Keratinocyte (primary cell): Measurements from ENCODE around the gene AKR1B1. TPM values are rescaled to one million over a fixed set of nuclear protein-coding genes. Genes with fewer than 3 reads are reported as not detected.

ENCODE experiments used
- DNase-seq: peaks from one replicate; pipeline ENCODE4 v3.0.0-alpha.2; 2011; ENCODE audit warnings: low read depth, missing footprints, low spot score
- FAIRE-seq: peaks from 2 replicates; lab custom pipeline; 2011; peaks lifted over from hg19 to GRCh38; lab: Jason Lieb, UNC
- H2AFZ ChIP-seq: 2 replicates; pipeline ENCODE4 v1.6.0; 2012; ENCODE audit warnings: low read length, control low read depth, inconsistent platforms; ENCODE audit not compliant: control insufficient read depth
- H3K27ac ChIP-seq: 2 replicates; pipeline ENCODE4 v1.5.1; 2011; ENCODE audit warnings: low read length; ENCODE audit not compliant: control insufficient read depth, insufficient read depth
- H3K27me3 ChIP-seq: 3 replicates; pipeline ENCODE4 v1.6.0; 2011; ENCODE audit warnings: low read length; ENCODE audit not compliant: control insufficient read depth, insufficient read depth; ENCODE audit errors: extremely low read depth
- H3K36me3 ChIP-seq, 2 experiments: 2 replicates in 1 of 2; 3 replicates in 1 of 2; pipeline ENCODE4 v1.5.1; 2011; ENCODE audit warnings: low read length in 2 of 2, mild to moderate bottlenecking in 1 of 2; ENCODE audit not compliant: control insufficient read depth in 2 of 2, insufficient read depth in 2 of 2; ENCODE audit errors: extremely low read depth in 1 of 2
- H3K4me1 ChIP-seq: 3 replicates; pipeline ENCODE4 v1.5.1; 2011; ENCODE audit warnings: low read length; ENCODE audit not compliant: control insufficient read depth, insufficient read depth; ENCODE audit errors: extremely low read depth
- H3K4me2 ChIP-seq: 3 replicates; pipeline ENCODE4 v1.6.0; 2011; ENCODE audit warnings: low read depth, low read length; ENCODE audit not compliant: control insufficient read depth, insufficient read depth; ENCODE audit errors: extremely low read depth
- H3K4me3 ChIP-seq, 3 experiments: fragments of 200-600 bp in 1 of 3; sonication (generic) in 1 of 3; 2 replicates in 2 of 3; 3 replicates in 1 of 3; pipeline ENCODE4 v1.5.1; 2011 to 2016; ENCODE audit warnings: low read length in 3 of 3, mild to moderate bottlenecking in 3 of 3, control low read depth in 2 of 3, inconsistent platforms in 1 of 3, low read depth in 1 of 3, mixed read lengths in 1 of 3, mixed run types in 1 of 3, moderate library complexity in 1 of 3; ENCODE audit not compliant: control insufficient read depth in 2 of 3, insufficient read depth in 2 of 3; ENCODE audit errors: extremely low read depth in 1 of 3
- H3K79me2 ChIP-seq: 2 replicates; pipeline ENCODE4 v1.6.0; 2012; ENCODE audit warnings: low read length; ENCODE audit not compliant: control insufficient read depth, insufficient read depth
- H3K9ac ChIP-seq: 3 replicates; pipeline ENCODE4 v1.6.0; 2011; ENCODE audit warnings: low read length; ENCODE audit not compliant: control insufficient read depth, insufficient read depth; ENCODE audit errors: extremely low read depth
- H3K9me1 ChIP-seq: 3 replicates; pipeline ENCODE4 v1.6.0; 2011; ENCODE audit warnings: low read length; ENCODE audit not compliant: control insufficient read depth, insufficient read depth; ENCODE audit errors: extremely low read depth
- H3K9me3 ChIP-seq: 2 replicates; pipeline ENCODE4 v1.5.1; 2012; ENCODE audit warnings: low read depth, low read length; ENCODE audit not compliant: control insufficient read depth
- H4K20me1 ChIP-seq: 3 replicates; pipeline ENCODE4 v1.6.0; 2011; ENCODE audit warnings: low read length; ENCODE audit not compliant: control insufficient read depth, insufficient read depth; ENCODE audit errors: extremely low read depth
- EZH2 ChIP-seq: IDR thresholded peaks from one replicate; pipeline ENCODE4 v1.6.1; 2012; ENCODE audit warnings: inconsistent platforms, mild to moderate bottlenecking, low read length, moderate library complexity
- dilution Hi-C: fragments of 300-500 bp; cut with MboI; formaldehyde crosslinking; loops from one replicate; pipeline ENCODE4 v1.7.0; 2020; ENCODE audit warnings: low sequenced_read_pairs; ENCODE audit not compliant: extremely low pct_ligation_motif_present
- polyA plus RNA-seq, 5 experiments: library from polyadenylated mRNA; depleted of rRNA in 3 of 5; stranded (reverse) in 3 of 5; stranded (forward) in 1 of 5; unstranded in 1 of 5; fragments of >200 nt; gene quantifications; 1 replicate in 1 of 5; 2 replicates in 3 of 5; 3 replicates in 1 of 5; pipeline versions ENCODE4 v1.2.1 to v1.2.3, GENCODE V29; 2011 to 2012; ENCODE audit warnings: missing spikeins in 2 of 5, low read depth in 1 of 5, low replicate concordance in 1 of 5
- TF ChIP-seq, protein P1 (sequence below), 3 experiments: IDR thresholded peaks in 1 of 3; conservative IDR thresholded peaks in 1 of 3; optimal IDR thresholded peaks in 1 of 3; 2 replicates in 2 of 3; 3 replicates in 1 of 3; pipeline versions ENCODE3 to v1.5.1; 2011; ENCODE audit warnings: low read length in 3 of 3, mild to moderate bottlenecking in 3 of 3, moderate library complexity in 2 of 3, control low read depth in 1 of 3, inconsistent platforms in 1 of 3; ENCODE audit not compliant: insufficient read depth in 2 of 3; ENCODE audit errors: extremely low read depth in 1 of 3

The AKR1B1 gene
- polyA plus RNA-seq, 1 donor (not counting 4 experiments of a cell fraction or from before 2014, with no cell fraction given) = 139 TPM

- H3K4me1 ChIP-seq = peaks cover 17% of the 10 kb centered on the region
- no peaks in the 10 kb centered on the region for H4K20me1 ChIP-seq
- H3K9ac ChIP-seq = no peak overlapping the region
- FAIRE-seq = no peak
- no peak overlapping the region for H2AFZ ChIP-seq
- H3K9me1 ChIP-seq = no peaks in the 10 kb centered on the region
- H3K9me3 ChIP-seq = no peaks in the 10 kb centered on the region
- TF ChIP-seq, protein P1, sequence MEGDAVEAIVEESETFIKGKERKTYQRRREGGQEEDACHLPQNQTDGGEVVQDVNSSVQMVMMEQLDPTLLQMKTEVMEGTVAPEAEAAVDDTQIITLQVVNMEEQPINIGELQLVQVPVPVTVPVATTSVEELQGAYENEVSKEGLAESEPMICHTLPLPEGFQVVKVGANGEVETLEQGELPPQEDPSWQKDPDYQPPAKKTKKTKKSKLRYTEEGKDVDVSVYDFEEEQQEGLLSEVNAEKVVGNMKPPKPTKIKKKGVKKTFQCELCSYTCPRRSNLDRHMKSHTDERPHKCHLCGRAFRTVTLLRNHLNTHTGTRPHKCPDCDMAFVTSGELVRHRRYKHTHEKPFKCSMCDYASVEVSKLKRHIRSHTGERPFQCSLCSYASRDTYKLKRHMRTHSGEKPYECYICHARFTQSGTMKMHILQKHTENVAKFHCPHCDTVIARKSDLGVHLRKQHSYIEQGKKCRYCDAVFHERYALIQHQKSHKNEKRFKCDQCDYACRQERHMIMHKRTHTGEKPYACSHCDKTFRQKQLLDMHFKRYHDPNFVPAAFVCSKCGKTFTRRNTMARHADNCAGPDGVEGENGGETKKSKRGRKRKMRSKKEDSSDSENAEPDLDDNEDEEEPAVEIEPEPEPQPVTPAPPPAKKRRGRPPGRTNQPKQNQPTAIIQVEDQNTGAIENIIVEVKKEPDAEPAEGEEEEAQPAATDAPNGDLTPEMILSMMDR (optimal IDR thresholded peaks at IDR 0.05 in 1 of 3, IDR thresholded peaks at IDR 0.05 in 1 of 3, conservative IDR thresholded peaks at IDR 0.05 in 1 of 3; ENCODE audit: extremely low read depth in 1 of 3, insufficient read depth in 2 of 3, low read length in 3 of 3) = no peak
- peaks cover 26 to 30% of the 10 kb centered on the region in 2 experiments for H3K36me3 ChIP-seq
- H3K4me3 ChIP-seq = no peak overlapping the region
- no peak overlapping the region for H3K27ac ChIP-seq
- H3K79me2 ChIP-seq = peaks cover 7% of the 10 kb centered on the region
- dilution Hi-C loops = no loop called here
- no peak overlapping the region for H3K4me2 ChIP-seq
- no peak for DNase-seq
- H3K27me3 ChIP-seq = no peaks in the 10 kb centered on the region
Observed at GRCh38 chr7:134449680-134450079, 9.2 kb downstream of the AKR1B1 start.

DNA sequence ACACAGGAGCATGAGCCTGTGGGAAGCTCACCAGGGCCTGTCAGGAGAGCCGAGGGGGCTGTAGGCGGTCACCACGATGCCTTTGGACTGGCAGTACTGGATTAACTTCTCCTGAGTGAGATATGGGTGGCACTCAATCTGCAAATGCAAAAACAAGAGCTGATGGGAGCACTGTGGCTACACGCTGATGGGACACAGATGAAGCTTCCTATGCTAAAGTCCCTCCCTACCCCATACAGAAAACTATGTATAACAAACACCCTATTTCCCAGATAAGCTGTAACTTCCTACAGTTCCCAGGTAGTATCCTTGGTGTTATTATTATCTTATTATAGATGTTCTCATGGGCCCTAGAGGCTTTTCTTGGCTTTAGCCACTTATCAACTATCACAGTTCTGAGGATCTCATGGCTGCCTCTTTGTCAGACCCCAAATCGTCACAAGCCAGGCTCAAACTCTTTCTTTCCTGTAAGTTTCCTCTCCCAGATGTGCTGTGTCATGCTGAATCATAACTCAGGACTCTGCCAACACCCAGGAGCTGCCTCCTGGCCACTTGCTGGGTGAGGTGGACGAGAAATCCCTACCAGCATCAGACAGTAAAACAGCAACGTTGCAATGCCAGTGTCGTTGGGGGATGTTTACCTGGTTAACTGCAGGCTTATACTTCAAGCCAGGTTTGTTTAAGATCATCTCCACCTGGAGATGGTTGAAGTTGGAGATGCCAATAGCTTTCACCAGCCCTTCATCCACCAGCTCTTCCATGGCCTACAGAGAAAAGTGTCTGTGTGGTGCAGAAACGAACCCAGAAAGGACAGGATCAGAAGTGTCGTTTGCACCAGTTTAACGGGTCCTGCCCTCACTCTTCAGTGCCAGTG, 10.3 kb downstream of the AKR1B1 start:
- DNase-seq = no peak
- Histone ChIP-seq H3K4me1 (peaks cover 28% of the 10 kb centered on the region), H3K27me3 (no peaks in the 10 kb centered on the region), H3K4me3 (no peak overlapping the region), H3K9me3 (no peaks in the 10 kb centered on the region), H2AFZ (peak overlapping the region; percentile 50), H3K9ac (peak overlapping the region; percentile 1), H3K36me3 (peaks cover 26 to 36% of the 10 kb centered on the region in 2 experiments), H3K9me1 (no peaks in the 10 kb centered on the region), H3K27ac (peak overlapping the region; percentile 59), H3K79me2 (peaks cover 7% of the 10 kb centered on the region), H4K20me1 (no peaks in the 10 kb centered on the region), H3K4me2 (peak overlapping the region; percentile 45)
- TF ChIP-seq EZH2 = no peak
- TF ChIP-seq, protein P1 (optimal IDR thresholded peaks at IDR 0.05 in 1 of 3, IDR thresholded peaks at IDR 0.05 in 1 of 3, conservative IDR thresholded peaks at IDR 0.05 in 1 of 3; ENCODE audit: extremely low read depth in 1 of 3, insufficient read depth in 2 of 3, low read length in 3 of 3) = no peak
- no peak for FAIRE-seq
- dilution Hi-C loops = no loop called here
